HG03442 (cell line): ENCODE data around the gene SLX9.
"Not testable (repeated sequence)": the region's sequence is repeated elsewhere in the genome, so short reads cannot be mapped to it uniquely, and the experiment has no call there.

Source experiments
- ATAC-seq: cut with Tn5 transposase; IDR thresholded peaks from one replicate; pipeline ENCODE4 v1.9.1; 2021; ENCODE audit warnings: mild to moderate bottlenecking, moderate library complexity; ENCODE audit not compliant: unreplicated experiment

Gene SLX9

DNA sequence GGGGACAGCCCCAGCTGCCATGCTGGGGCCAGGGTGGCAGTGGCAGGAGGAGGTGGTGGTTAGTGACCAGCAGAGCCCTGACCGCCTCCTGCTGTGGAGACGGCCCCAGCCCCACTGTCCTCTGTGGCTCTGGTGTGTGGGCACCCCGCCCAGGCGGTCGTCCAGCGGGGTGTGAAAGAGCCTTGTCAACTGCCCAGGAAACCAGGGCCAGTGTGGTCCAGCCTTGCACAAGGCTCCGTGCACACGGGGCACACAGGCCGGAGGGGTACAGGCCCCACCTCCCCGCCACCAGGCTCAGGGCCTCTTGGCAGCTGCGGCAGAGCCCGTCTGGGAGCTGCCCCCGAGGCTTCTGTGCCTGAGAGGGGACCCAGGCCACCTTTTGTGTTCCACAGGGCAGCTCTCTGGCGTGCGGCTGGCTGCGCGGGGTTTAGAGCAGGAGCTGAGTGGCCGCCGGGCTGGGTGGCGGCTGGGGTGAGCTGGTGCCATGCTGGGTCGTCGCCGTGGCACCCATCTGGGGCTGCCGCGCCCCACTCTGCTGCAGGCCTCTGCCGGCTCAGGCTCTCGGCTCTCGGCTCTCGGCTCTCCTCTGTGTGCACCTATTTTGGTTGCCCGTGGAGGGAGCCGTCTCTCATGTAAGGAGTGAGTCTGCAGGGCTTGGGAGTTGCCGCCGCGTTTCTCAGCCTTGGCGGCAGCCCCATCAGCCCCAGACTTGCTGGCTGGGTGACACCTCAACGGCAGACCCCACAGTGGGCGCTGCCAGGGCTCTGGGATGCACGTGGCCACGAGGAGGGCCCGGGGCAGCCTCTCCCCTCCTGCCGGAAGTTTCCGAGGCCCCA lies 36.1 kb downstream of the SLX9 start:
- no peak for ATAC-seq

GRCh38 chr21:44976556-44977393 lies 36.9 kb downstream of the SLX9 start:
- not testable (repeated sequence) for ATAC-seq

- ATAC-seq: no peak
These were observed 37.9 kb downstream of the SLX9 start for GRCh38 chr21:44977616-44978340.

- ATAC-seq: no peak
These were observed 40.1 kb downstream of the SLX9 start for GRCh38 chr21:44979687-44980561.

DNA sequence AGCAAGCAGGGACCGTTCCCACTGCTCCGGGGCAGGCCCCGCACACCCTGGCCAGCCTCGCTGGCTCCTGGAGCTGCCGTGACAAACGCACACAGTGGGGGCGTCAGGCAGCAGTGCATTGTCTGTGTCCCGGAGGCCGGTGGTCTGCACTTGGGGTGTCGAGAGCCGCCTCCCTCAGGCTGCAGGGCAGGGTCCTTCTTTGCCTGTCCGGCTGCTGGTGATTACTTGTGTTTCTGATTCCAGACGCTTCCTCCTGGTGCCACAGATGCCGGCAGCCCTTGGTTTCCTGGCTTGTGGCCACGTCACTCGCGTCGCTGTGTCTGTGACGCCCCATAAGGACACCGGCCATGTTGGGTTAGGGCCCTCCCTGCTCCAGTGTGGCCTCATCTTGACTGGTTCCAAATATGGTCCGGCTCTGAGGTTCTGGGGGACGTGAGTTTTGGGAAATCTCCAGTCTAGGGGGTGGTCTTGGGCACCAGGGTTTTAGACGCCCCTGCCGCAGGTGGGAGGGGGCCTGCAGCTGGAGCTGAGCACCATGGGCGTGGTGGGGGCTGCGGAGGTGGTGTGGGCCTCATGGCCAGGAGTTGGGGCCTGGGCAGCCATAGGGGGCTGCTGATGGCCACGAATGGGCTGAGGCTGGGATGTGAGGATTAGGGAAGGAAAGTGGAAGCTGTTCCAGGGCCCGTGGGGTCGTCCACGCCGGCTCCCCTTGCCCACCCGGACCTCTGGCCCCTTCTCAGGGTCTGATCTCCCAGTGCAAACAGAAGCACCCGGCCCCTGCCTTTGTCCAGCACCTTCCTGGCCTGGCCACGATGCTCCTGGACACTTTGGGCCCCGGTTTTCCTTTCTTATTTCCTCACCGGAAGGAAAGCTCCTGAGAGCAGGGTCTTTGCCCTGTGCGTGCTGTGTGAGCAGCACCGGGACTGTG lies 41.0 kb downstream of the SLX9 start:
- no peak for ATAC-seq

- no peak for ATAC-seq
These were observed 42.9 kb downstream of the SLX9 start for GRCh38 chr21:44982558-44983250.

DNA sequence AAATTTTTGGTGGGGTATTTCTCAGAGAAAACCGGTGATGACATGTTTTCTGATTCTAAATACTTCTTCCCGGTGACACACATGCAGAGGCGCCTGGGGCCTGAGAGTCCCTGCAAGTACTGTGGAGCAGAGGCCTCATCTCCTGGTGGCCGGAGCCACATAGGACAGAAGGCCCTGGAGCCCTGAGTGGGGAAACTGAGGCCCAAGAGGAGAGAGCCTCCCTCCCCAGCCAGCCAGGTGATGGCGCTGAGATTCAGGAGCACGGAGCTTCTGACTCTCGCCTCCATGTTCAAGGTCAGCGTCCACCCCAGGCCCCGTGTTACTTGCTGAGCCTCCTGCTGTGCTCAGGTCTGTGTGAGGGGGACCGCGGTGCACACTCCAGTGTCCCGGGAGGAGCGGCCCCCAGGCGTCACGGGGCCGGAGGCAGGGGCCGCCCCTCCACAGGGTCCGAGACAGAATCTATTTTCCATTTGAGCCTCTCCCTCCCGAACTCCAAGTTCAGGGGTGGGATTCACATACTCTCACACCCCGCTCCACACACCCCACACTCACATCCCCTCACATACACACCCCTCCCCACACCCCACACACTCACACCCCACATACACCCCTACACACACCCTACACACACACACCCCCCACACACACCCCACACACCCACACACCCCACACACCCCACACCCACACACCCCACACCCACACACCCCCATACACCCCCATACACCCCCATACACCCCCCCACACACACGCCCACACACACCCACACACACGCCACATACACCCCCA lies 43.8 kb downstream of the SLX9 start:
- no peak for ATAC-seq

DNA sequence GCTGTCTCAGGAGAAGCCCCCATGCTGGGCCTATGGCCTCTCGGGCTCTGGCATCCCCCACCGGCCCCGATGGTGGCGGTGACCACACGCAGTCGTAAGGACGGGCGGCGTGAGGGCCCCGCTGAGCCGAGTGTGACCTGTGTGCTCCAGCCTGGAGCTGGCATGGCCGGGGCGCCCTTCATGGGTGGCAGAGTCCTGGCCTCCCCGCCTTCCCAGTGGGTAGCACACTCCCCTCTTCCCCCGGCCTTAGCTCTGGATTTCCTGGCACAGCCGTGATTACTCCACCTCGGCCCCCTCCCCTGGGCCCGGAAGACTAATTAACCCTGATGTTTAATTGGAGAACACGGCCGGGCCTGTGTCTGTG lies 44.6 kb downstream of the SLX9 start:
- ATAC-seq: no peak

DNA sequence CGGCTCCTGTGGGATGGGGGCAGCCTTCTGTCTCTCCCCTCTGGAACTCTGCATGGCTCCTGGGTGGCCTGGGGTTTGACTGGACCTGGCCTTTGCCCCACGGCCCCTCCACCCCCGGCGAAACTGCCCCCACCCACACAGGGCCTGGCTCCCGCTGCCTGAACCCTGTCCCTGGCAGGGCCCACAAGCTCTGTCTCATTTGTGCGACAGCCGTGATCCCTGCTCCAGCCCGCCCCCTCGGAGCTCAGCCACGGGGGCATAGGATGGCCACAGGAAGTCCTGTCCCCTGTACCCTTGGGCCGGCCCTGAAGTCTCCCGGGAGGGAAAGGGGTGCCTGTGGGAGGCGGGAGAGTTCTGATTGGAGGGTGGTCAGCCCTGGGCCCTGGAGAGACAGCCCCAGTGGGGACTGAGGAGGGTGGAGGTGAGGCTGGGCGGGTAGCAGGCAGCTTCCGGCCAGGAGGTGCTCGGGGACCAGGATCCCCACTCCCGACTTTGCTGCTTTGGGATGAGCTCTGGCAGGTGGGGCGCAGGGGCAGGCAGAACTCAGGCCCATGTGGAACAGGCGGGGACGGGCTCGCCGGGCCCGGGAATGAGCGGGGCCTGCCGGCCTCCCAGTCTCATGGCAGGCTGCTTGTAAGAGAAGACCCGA lies 45.1 kb downstream of the SLX9 start:
- no peak for ATAC-seq

GRCh38 chr21:44985441-44986401 lies 45.9 kb downstream of the SLX9 start:
- no peak for ATAC-seq

GRCh38 chr21:44986471-44987291 lies 46.9 kb downstream of the SLX9 start:
- no peak for ATAC-seq

DNA sequence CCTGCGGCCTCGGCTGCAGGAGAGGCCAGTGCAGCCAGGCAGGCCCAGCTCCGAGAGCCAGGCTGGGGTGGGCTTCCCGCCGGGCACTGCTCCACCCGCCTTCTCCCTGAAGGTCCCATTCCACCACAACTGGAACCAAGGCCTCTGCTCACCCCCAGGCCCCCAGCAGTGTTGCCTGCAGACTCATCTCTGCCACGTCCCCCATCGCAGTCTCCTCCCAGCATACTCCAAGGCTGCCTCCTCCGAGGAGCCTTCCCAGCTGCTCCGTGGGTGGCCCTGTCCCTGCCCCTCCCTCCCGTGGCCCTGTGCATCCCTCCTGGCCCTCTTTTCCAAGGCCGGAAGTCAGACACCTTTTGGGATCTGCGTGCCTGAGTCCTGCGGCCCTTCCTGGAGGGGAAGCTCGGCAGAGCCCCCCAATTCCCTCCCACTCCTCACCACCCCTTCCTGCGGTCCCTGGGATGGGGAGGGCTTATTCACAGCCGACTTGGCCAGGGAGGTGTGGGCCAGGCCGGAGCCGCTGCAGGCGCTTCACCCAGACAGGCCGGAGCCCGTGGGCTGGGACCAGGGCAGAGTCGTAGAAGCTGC lies 47.6 kb downstream of the SLX9 start:
- no peak for ATAC-seq

DNA sequence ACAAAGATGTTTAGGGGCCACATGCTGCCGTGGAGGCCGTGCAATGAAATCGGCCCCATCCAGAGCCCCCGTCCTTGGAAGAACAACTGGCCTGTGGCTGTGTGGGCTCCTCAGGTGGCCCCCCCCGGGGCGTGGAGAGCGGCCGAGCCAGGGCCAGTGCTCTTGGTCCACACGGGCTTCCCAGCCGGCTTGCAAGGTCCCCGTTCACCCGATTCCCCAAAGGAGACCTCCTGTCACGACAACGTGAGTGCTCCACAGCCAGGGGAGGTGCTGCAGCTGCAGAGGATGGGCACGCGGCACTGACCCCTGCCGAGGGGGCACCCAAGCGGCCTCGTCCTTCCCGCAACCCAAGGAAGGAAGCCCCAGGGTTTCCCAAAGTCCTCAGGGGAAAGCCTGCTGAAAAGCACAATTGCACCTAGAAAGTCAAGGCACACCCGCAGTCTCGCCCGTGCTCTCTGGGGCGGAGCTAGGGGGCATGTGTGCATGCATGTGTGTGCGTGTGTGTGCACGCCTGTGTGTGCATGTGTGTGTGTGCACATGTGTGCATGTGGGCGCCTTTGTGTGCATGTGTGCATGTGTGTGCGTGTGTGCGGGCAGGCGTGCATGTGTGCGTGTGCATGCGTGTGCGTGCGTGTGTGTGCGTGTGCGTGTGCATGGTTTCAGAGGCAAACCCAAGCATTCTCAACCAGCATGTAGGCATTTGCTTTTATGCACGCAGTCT lies 48.2 kb downstream of the SLX9 start:
- ATAC-seq: no peak
